Ishikawa (cell line): Measurements from ENCODE around the gene GPR55.
A peak's percentile ranks its signal among the peaks of the same experiment; 100 is the strongest.

ENCODE experiments used
- CEBPB ChIP-seq: IDR thresholded peaks from 2 replicates; pipeline ENCODE4 v1.6.1; 2012
- CREB1 ChIP-seq: IDR thresholded peaks from 2 replicates; pipeline ENCODE4 v1.6.1; 2012; ENCODE audit warnings: low read depth
- EGR1 ChIP-seq: IDR thresholded peaks from 2 replicates; pipeline ENCODE4 v1.6.1; 2012
- EP300 ChIP-seq: IDR thresholded peaks from 2 replicates; pipeline ENCODE4 v1.6.1; 2012; ENCODE audit warnings: borderline replicate concordance
- FOXM1 ChIP-seq: IDR thresholded peaks from 2 replicates; pipeline ENCODE4 v1.6.1; 2012; ENCODE audit warnings: low read depth, borderline replicate concordance
- MAX ChIP-seq: IDR thresholded peaks from 2 replicates; pipeline ENCODE4 v1.6.1; 2012
- NFIC ChIP-seq: IDR thresholded peaks from 2 replicates; pipeline ENCODE4 v1.6.1; 2012
- RAD21 ChIP-seq: IDR thresholded peaks from 2 replicates; pipeline ENCODE4 v1.6.1; 2012; ENCODE audit warnings: low read depth
- TAF1 ChIP-seq: IDR thresholded peaks from 2 replicates; pipeline ENCODE4 v1.6.1; 2012; ENCODE audit warnings: low read depth, mild to moderate bottlenecking
- TCF12 ChIP-seq: IDR thresholded peaks from 2 replicates; pipeline ENCODE4 v1.6.1; 2012; ENCODE audit warnings: low read depth
- TEAD4 ChIP-seq: IDR thresholded peaks from 2 replicates; pipeline ENCODE4 v1.6.1; 2012
- YY1 ChIP-seq: IDR thresholded peaks from 2 replicates; pipeline ENCODE4 v1.6.1; 2012; ENCODE audit warnings: low read depth
- ZBTB7A ChIP-seq: IDR thresholded peaks from 2 replicates; pipeline ENCODE4 v1.6.1; 2012; ENCODE audit warnings: low read depth
- TF ChIP-seq, protein P1 (sequence below): IDR thresholded peaks from 2 replicates; pipeline ENCODE4 v1.6.1; 2012
- TF ChIP-seq, protein P2 (sequence below): IDR thresholded peaks from 2 replicates; pipeline ENCODE4 v1.6.1; 2012; ENCODE audit warnings: low read depth, mild to moderate bottlenecking

GPR55 gene

GRCh38 chr2:230891064-230891463 lies 34.0 kb downstream of the GPR55 start:
- TF ChIP-seq, protein P1, sequence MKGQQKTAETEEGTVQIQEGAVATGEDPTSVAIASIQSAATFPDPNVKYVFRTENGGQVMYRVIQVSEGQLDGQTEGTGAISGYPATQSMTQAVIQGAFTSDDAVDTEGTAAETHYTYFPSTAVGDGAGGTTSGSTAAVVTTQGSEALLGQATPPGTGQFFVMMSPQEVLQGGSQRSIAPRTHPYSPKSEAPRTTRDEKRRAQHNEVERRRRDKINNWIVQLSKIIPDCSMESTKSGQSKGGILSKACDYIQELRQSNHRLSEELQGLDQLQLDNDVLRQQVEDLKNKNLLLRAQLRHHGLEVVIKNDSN = no peak
- TF ChIP-seq TAF1 (no peak), TEAD4 (no peak), TCF12 (no peak), MAX (no peak), RAD21 (no peak), NFIC (no peak), FOXM1 (no peak), CREB1 (no peak), CEBPB (no peak), YY1 (no peak), EGR1 (no peak)
- TF ChIP-seq, protein P2, sequence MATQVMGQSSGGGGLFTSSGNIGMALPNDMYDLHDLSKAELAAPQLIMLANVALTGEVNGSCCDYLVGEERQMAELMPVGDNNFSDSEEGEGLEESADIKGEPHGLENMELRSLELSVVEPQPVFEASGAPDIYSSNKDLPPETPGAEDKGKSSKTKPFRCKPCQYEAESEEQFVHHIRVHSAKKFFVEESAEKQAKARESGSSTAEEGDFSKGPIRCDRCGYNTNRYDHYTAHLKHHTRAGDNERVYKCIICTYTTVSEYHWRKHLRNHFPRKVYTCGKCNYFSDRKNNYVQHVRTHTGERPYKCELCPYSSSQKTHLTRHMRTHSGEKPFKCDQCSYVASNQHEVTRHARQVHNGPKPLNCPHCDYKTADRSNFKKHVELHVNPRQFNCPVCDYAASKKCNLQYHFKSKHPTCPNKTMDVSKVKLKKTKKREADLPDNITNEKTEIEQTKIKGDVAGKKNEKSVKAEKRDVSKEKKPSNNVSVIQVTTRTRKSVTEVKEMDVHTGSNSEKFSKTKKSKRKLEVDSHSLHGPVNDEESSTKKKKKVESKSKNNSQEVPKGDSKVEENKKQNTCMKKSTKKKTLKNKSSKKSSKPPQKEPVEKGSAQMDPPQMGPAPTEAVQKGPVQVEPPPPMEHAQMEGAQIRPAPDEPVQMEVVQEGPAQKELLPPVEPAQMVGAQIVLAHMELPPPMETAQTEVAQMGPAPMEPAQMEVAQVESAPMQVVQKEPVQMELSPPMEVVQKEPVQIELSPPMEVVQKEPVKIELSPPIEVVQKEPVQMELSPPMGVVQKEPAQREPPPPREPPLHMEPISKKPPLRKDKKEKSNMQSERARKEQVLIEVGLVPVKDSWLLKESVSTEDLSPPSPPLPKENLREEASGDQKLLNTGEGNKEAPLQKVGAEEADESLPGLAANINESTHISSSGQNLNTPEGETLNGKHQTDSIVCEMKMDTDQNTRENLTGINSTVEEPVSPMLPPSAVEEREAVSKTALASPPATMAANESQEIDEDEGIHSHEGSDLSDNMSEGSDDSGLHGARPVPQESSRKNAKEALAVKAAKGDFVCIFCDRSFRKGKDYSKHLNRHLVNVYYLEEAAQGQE = no peak

- no peak for TF ChIP-seq TAF1
Observed at GRCh38 chr2:230890646-230891045, 34.4 kb downstream of the GPR55 start.

GRCh38 chr2:230889911-230890601 lies 35.0 kb downstream of the GPR55 start:
- TF ChIP-seq, protein P2 = no peak
- TF ChIP-seq RAD21 (no peak), ZBTB7A (no peak), CEBPB (no peak), TEAD4 (no peak), NFIC (no peak), TCF12 (no peak), CREB1 (no peak), EP300 (no peak), EGR1 (no peak), FOXM1 (no peak), TAF1 (no peak), MAX (no peak), YY1 (no peak)
- TF ChIP-seq, protein P1 = no peak

GRCh38 chr2:230888824-230889400 lies 36.1 kb downstream of the GPR55 start:
- TF ChIP-seq TAF1 = no peak
- TF ChIP-seq, protein P1 = peak; percentile 66

- TF ChIP-seq TEAD4 = no peak
- TF ChIP-seq EGR1 = no peak
- no peak for TF ChIP-seq FOXM1
- TF ChIP-seq YY1 = no peak
- TF ChIP-seq, protein P1 = no peak
Observed at GRCh38 chr2:230887342-230887741, 37.7 kb downstream of the GPR55 start.

DNA sequence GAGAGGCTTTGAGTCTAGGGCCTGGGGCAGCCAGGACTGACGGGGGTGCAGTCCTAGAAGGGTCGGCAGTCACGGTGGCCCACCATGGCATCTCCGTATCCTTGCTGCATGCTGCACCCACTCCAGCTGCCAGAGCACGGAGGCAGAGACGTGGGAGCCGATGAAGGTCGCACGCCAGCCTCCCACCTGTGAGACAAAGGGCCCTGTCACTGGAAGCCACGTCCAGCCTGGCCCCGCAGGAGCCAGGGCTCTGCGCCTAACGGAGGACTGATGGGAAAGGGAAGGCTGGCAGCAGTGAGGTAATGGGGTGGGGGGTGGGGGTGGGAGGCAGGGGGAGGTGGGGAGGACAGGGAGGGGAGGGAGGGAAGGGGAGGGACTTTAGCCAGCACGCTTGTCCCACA lies 38.4 kb downstream of the GPR55 start:
- TF ChIP-seq CEBPB = no peak
- TF ChIP-seq TAF1 = no peak
- no peak for TF ChIP-seq NFIC
- TF ChIP-seq MAX = no peak
- no peak for TF ChIP-seq EGR1
- TF ChIP-seq CREB1 = no peak
- TF ChIP-seq RAD21 = no peak
- no peak for TF ChIP-seq ZBTB7A
- TF ChIP-seq TEAD4 = no peak
- TF ChIP-seq FOXM1 = no peak
- no peak for TF ChIP-seq EP300
- TF ChIP-seq, protein P2 = no peak
- TF ChIP-seq, protein P1 = no peak
